Lung (tissue), 16 donors: ENCODE results near the gene KRT26. TPM values are rescaled to one million over a fixed set of nuclear protein-coding genes. Genes with fewer than 3 reads are reported as not detected.

Source experiments
- ATAC-seq: fragments of 200-7000 bp; cut with Tn5 transposase; one replicate; pipeline ENCODE4 v1.9.1; 2020; ENCODE audit warnings: moderate number of reproducible peaks; ENCODE audit not compliant: insufficient read depth, low FRiP score
- DNase-seq, 3 donors: peaks; one replicate each; pipeline ENCODE4 v3.0.0-alpha.2; 2013 to 2017
- H3K27ac ChIP-seq, 2 donors: one replicate each; pipeline ENCODE4 v1.5.1; 2013; ENCODE audit warnings: mild to moderate bottlenecking in 2 of 2, moderate library complexity in 2 of 2, control low read depth in 1 of 2, inconsistent platforms in 1 of 2, low read depth in 1 of 2, low read length in 1 of 2
- H3K27me3 ChIP-seq, 3 donors: one replicate each; pipeline ENCODE4 v1.5.1; 2013; ENCODE audit warnings: low read length in 2 of 3; ENCODE audit not compliant: control insufficient read depth in 3 of 3, insufficient read depth in 3 of 3
- H3K36me3 ChIP-seq, 4 donors: one replicate each; pipeline ENCODE4 v1.5.1; 2013; ENCODE audit warnings: low read length in 4 of 4, mild to moderate bottlenecking in 1 of 4, moderate library complexity in 1 of 4; ENCODE audit not compliant: control insufficient read depth in 4 of 4, insufficient read depth in 4 of 4
- H3K4me1 ChIP-seq, 5 donors: one replicate each; pipeline ENCODE4 v1.5.1; 2013; ENCODE audit warnings: low read length in 5 of 5, mild to moderate bottlenecking in 2 of 5, moderate library complexity in 1 of 5; ENCODE audit not compliant: control insufficient read depth in 5 of 5, insufficient read depth in 5 of 5
- H3K4me3 ChIP-seq: one replicate; pipeline ENCODE4 v1.5.1; 2013; ENCODE audit warnings: mild to moderate bottlenecking, control low read depth, moderate library complexity
- H3K9ac ChIP-seq, 2 donors: one replicate each; pipeline ENCODE4 v1.5.1; 2013; ENCODE audit warnings: low read length in 2 of 2, control low read depth in 1 of 2; ENCODE audit not compliant: insufficient read depth in 1 of 2
- H3K9me3 ChIP-seq, 4 donors: one replicate each; pipeline ENCODE4 v1.5.1; 2013; ENCODE audit warnings: low read length in 3 of 4, mild to moderate bottlenecking in 1 of 4, moderate library complexity in 1 of 4; ENCODE audit not compliant: control insufficient read depth in 4 of 4, insufficient read depth in 3 of 4
- WGBS, 2 donors: extraction: QIAGEN DNeasy Blood & Tissue Kit; methylation state at CpG; one replicate each; pipeline ENCODE4 v1.1.7; 2013; 5-methylcytosine and 5-hydroxymethylcytosine counted together
- long read RNA-seq, 5 donors: transcript quantifications; one replicate each; lab custom pipeline, GENCODE V29; 2026
- polyA plus RNA-seq, 2 donors: library from polyadenylated mRNA; stranded (reverse); fragments of 200-250 nt; gene quantifications; one replicate each; pipeline ENCODE4 v1.2.1, GENCODE V29; 2013
- total RNA-seq, 2 donors: library from RNA; depleted of rRNA in 1 of 2; stranded (reverse); fragments of >200 nt in 1 of 2; gene quantifications; one replicate each; pipeline ENCODE4 v1.2.1, GENCODE V29; 2014 to 2021
- TF ChIP-seq, protein P1 (sequence below): IDR thresholded peaks from 2 replicates; pipeline ENCODE4 v1.5.1; 2012; ENCODE audit warnings: mild to moderate bottlenecking; ENCODE audit errors: control extremely low read depth, extremely low read depth
- donor health status: control.
- donor health status: control.
- donor health status: Bipolar disorder and iron deficiency.
- donor health status: healthy.
- donor health status: DM: yes; HTN: yes; CAD: no.

The KRT26 gene, protein sequence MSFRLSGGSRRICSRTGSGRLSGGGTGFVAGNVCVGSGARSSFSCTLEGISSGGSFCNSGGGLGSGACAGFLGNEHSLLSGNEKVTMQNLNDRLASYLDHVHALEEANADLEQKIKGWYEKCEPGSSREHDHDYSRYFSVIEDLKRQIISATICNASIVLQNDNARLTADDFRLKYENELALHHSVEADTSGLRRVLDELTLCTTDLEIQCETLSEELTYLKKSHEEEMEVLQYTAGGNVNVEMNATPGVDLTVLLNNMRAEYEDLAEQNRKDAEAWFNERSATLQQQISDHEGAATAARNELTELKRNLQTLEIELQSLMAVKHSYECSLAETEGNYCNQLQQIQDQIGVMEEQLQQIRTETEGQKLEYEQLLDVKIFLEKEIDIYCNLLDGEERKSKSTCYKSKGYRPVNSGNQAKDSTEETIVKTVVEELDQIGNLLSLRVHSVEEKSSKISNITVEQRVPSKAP
- not detected for total RNA-seq
- polyA plus RNA-seq, result not detected
- long read RNA-seq, donor 1, result 0 reads
- long read RNA-seq, donor 2, result 0 reads
- long read RNA-seq, donor 3, result 0 reads
- long read RNA-seq, donor 4, result 0 reads
- long read RNA-seq, donor 5, result 0 reads

DNA sequence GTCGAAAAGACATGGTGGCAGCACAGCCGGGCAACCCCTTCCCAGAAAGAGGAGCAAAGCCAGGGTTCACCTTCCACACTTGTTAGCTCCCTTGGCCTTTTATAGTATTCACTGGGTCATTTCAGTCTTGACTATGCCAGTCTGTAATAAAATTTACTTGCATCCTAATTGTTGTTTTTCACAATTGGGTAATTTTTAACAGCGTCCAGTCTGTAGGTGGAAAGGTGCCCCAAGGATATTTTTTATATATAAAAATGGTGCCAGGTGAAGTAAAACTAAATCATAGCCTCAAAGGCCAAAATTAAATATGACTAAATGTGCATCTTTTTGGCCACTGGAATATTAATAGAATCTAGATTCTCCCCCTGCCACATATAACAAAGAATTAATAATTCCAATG, at the start of gene KRT26:
TSS of gene KRT26 (minus strand) at position 101 of the 400 bp plus-strand sequence. CDS start at position 13, 88 bp downstream.
- Histone ChIP-seq H3K27ac (no peak within 1 kb of the TSS), H3K9me3 (no peaks in the 10 kb centered on the region), H3K27me3 (peaks cover 0 to 16% (median 0%) of the 10 kb centered on the region in 3 donors), H3K4me3 (no peak within 1 kb of the TSS), H3K36me3 (no peaks in the 10 kb centered on the region), H3K9ac (no peak within 1 kb of the TSS), H3K4me1 (no peaks in the 10 kb centered on the region)
- ATAC-seq (no peak), DNase-seq (no peak)
- TF ChIP-seq, protein P1, sequence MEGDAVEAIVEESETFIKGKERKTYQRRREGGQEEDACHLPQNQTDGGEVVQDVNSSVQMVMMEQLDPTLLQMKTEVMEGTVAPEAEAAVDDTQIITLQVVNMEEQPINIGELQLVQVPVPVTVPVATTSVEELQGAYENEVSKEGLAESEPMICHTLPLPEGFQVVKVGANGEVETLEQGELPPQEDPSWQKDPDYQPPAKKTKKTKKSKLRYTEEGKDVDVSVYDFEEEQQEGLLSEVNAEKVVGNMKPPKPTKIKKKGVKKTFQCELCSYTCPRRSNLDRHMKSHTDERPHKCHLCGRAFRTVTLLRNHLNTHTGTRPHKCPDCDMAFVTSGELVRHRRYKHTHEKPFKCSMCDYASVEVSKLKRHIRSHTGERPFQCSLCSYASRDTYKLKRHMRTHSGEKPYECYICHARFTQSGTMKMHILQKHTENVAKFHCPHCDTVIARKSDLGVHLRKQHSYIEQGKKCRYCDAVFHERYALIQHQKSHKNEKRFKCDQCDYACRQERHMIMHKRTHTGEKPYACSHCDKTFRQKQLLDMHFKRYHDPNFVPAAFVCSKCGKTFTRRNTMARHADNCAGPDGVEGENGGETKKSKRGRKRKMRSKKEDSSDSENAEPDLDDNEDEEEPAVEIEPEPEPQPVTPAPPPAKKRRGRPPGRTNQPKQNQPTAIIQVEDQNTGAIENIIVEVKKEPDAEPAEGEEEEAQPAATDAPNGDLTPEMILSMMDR, result no peak
- 83 to 90% methylated on average over 3 of the region's 3 CpGs for WGBS, 2 donors

DNA sequence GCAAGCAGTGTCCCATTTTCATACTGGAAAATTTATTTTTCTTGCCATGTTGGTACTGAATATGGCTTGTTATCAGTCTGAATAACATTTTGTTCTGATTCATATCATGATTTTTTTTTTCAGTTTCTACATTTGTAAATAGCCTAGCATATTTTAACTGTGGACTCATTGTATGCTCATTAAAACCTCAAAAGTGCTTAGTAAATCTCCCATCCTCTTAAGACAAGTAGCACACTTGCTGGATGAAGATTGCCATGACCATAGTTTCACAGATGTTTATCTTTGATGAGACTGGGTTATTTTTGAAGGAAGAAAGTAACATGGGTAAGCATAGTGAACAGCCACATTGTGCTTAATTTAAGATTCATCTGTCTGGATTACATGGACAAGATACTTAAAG, 49.5 kb upstream of the KRT26 start:
- DNase-seq, result no peak
- H3K36me3 ChIP-seq, result peaks cover 0 to 7% (median 6%) of the 10 kb centered on the region in 4 donors
- no peak for ATAC-seq
- no peak overlapping the region for H3K4me3 ChIP-seq
- TF ChIP-seq, protein P1, result no peak
- no peak overlapping the region for H3K9ac ChIP-seq
- peaks cover 0 to 6% (median 2%) of the 10 kb centered on the region in 5 donors for H3K4me1 ChIP-seq
- no peak overlapping the region for H3K27ac ChIP-seq
- H3K9me3 ChIP-seq, result peaks cover 0 to 2% (median under 1%) of the 10 kb centered on the region in 4 donors
- H3K27me3 ChIP-seq, result no peaks in the 10 kb centered on the region

DNA sequence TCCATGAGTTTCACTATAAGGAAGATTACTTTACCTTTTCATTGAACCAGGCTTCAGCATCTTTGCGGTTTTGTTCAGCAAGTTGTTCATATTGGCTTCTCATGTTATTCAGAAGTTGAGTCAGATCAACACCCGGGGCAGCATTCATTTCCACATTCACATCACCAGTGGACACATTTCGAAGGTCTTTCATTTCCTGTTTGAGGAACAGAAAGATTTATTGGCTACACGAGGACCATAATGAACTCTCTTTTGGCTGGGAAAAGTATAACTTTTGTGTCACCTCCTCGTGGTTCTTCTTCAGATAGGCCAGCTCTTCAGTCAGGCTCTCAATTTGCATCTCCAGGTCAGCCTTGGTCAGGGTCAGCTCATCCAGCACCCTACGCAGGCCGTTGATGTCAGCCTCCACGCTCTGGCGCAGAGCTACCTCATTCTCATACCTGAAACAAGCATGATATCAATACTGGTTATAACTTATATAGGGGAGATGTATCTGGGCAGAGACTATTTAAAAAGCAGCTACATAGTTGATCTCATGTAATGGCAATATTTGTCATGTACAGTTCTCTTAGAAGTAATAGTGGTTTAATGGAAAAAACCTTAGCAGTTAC, 48.3 kb upstream of the KRT26 start:
- ATAC-seq (no peak), DNase-seq (no peak)
- TF ChIP-seq, protein P1, result no peak
- no peak overlapping the region for H3K4me3 ChIP-seq
- WGBS, 2 donors, result 85 to 90% methylated on average over 9 of the region's 9 CpGs
- H3K9ac ChIP-seq, result no peak overlapping the region
- H3K9me3 ChIP-seq, result peaks cover 0 to 2% (median under 1%) of the 10 kb centered on the region in 4 donors
- peaks cover 0 to 6% (median 2%) of the 10 kb centered on the region in 5 donors for H3K4me1 ChIP-seq
- peak overlapping the region in 1 of 2 donors; percentile 98 for H3K27ac ChIP-seq
- peaks cover 0 to 7% (median 6%) of the 10 kb centered on the region in 4 donors for H3K36me3 ChIP-seq
- H3K27me3 ChIP-seq, result no peaks in the 10 kb centered on the region
